GM08714 (cell line): ENCODE data around the gene SGPL1.

Experiments used
- H3K4me3 ChIP-seq: fragments of 200-500 bp; sonication (Bioruptor generic); 2 replicates; pipeline ENCODE4 v1.5.1; 2014; ENCODE audit warnings: mild to moderate bottlenecking, low read length, inconsistent platforms
- ZNF274 ChIP-seq: IDR thresholded peaks from 2 replicates; pipeline ENCODE4 v1.6.1; 2012; ENCODE audit warnings: mild to moderate bottlenecking, low read depth, low read length

Gene SGPL1

DNA sequence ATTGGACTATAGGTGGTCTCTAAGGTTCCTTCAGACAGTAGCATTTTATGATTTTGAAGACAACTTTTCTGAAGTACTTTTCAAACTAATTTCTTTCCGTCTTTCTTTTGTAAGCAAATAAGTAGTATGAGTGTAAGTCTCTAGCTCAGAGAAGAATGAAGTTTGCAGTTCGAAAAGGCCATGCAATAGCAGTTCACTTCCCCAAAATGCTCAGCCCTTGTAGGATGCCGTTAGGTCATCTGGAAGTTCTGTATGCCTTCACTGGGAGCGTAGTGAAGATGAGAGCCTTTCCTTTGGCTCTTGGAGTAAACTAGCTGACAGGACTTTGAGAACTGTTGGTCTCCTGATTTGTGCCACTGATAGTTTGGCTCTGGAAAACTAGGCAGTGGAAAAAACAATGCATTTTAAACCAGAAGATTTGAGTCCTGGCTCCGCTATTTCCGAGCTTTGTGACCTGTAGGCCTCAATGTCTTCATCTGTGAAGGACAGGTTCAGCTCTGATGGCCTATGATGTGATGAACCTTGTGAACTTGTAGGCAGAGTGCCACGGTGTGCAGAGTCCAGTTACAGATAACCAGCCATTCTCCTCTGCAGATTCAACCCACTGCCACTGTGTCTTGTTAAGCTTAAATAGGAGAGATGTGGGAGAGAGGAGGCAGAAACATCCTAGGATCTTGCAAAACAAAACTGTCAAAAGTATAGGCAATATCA, 18.8 kb downstream of the SGPL1 start:
- TF ChIP-seq ZNF274 = no peak
- no peak overlapping the region for H3K4me3 ChIP-seq

DNA sequence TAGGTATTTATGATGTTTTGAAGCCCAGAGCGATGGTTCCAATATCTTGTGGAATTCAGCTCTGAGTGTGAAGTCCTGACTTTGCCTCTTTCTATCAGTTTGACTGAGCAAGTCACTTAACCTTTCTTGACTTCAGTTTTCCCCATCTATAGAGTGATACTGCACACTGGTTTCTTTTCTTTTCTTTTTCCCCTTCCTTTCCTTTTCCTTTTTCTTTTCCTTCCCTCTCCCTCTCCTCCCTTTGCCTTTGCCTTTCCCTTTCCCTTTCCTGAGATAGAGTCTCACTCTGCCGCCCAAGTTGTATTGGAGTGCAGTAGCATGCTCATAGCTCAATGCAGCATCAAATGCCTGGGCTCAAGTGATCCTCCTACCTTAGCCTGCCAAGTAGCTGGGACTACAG, 20.6 kb downstream of the SGPL1 start:
- no peak overlapping the region for H3K4me3 ChIP-seq
- no peak for TF ChIP-seq ZNF274

- H3K4me3 ChIP-seq = no peak overlapping the region
- TF ChIP-seq ZNF274 = no peak
Observed at GRCh38 chr10:70837660-70838059, 21.9 kb downstream of the SGPL1 start.

GRCh38 chr10:70838270-70838805, 22.6 kb downstream of the SGPL1 start:
- no peak for TF ChIP-seq ZNF274
- H3K4me3 ChIP-seq = no peak overlapping the region

- H3K4me3 ChIP-seq = no peak overlapping the region
- TF ChIP-seq ZNF274 = no peak
Observed at GRCh38 chr10:70840836-70841235, 25.1 kb downstream of the SGPL1 start.

- no peak for TF ChIP-seq ZNF274
- H3K4me3 ChIP-seq = no peak overlapping the region
Observed at GRCh38 chr10:70843333-70843732, 27.6 kb downstream of the SGPL1 start.

DNA sequence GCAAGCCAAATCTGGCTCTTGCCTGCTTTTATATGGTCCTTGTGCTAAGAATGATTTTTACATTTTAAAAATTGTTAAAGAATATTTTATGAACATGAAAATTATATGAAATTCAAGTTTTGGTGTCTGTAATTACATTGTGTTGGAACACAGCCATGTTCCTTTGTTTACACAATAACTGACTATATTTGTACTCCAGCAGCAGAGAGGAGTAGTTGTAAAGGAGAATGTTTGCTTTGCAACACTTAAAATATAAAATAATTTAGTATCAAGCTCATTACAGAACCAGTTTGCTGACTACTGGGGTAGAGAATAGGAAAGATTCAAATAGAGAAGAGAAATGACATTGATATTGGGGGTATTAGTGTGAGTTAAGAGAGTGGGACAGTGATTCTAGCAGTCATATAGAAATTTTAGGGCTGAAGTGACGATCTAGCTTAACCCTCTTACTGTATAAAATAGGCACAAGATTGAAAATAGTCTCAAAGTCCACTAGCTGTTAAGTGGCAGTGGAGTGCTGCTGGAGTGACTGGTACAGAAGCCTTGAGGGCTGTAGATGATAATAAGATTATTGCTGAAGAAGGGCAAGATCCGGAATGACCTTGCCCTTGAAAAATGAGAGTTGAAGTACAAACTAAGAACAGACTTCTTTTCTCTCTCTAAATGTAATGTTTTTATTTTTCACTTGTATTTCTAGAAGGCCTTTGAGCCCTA, 28.2 kb downstream of the SGPL1 start:
- TF ChIP-seq ZNF274 = no peak
- H3K4me3 ChIP-seq = no peak overlapping the region

- no peak overlapping the region for H3K4me3 ChIP-seq
- TF ChIP-seq ZNF274 = no peak
Observed at GRCh38 chr10:70845256-70845655, 29.5 kb downstream of the SGPL1 start.

DNA sequence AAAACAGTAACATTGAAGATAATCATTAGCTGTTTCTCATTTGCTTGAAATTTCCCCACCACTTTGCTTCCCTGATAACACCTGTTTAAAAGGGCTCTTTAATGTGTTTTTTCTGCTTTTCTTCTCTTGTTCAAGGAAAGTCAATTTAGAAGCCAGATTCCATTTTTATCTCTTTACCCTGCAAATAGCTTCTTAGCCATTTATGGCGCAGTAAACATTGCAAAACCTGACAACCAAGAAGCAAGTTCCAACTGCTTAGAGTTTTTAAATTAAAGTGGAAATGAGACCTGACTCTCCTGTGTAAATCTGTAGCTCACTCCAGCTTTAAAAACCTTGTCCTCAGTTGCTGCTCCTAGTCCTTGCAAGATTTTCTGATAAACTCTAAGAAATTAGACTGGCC, 30.1 kb downstream of the SGPL1 start:
- TF ChIP-seq ZNF274 = no peak
- H3K4me3 ChIP-seq = no peak overlapping the region

DNA sequence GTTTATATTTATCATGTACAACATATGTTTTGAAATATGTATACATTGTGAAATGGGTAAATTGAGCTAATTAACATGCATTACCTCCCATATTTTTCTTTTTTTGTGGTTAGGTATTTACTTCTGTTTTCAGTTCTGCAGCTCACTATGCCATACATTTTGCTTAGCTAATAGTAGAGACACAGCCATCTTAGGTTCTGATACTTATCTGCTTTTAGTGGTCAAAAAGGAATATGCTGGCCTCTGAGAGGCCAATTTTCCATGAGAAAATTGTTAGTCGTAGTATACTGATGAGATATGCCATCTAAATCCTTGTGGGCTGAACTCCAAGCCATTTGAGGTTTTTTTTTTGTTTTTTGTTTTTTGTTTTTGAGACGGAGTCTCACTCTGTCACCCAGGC, 31.0 kb downstream of the SGPL1 start:
- TF ChIP-seq ZNF274 = no peak

DNA sequence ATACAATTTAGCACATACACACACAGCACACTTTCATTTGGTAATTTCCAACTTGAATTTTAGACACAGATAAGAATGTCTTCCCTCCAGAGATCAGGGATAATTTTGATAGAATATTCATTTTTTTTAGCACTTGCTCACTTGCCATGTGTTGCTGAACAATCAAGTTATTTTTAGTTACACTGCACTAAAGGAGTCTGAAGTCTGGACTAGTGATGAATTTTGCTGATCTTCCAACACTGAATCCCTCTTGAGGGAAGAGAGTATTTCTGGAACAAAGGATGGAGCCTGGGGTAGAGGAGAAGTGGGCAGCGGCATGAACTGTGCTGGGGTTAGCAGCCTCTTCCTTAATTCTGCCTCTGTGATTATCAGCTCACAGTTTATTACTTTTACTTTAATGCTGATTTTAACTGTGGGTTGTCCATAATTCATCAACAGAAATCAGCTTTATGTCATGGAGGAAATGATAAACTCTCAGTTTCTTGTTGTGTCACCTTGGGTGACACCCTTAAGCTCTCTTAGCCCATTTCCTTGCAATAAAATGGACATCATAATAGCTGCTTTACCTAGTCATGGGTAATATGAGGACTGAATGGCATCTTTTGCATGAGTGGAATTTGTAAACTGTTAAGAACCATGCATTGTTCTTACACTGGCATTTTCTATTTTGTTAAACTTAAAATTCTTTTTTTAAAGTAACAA, 32.1 kb downstream of the SGPL1 start:
- no peak for TF ChIP-seq ZNF274
- no peak overlapping the region for H3K4me3 ChIP-seq

More for the DNA sequence above, 31.0 kb downstream of the SGPL1 start:
- no peak overlapping the region for H3K4me3 ChIP-seq

DNA sequence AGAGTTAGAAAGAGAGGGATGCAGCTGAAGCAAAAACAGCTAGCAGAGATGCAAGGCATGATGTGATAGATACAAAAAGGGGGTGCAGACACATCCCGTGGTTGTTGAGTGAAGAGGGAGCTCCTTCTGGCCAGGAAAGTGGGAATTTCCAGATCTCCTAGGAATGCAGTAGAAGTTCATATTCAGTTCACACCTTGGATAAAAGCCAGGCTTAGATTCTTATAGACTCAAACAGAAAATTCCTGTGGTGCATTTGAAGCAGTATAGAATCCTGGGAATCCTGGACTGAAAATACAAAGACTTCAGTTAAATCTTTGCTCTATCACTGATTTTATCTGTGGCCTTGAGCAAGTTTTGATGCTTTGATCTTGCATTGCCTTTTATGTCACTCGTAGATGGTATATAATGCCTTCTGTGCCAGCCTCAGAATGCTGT, 33.9 kb downstream of the SGPL1 start:
- no peak for TF ChIP-seq ZNF274
- no peak overlapping the region for H3K4me3 ChIP-seq

DNA sequence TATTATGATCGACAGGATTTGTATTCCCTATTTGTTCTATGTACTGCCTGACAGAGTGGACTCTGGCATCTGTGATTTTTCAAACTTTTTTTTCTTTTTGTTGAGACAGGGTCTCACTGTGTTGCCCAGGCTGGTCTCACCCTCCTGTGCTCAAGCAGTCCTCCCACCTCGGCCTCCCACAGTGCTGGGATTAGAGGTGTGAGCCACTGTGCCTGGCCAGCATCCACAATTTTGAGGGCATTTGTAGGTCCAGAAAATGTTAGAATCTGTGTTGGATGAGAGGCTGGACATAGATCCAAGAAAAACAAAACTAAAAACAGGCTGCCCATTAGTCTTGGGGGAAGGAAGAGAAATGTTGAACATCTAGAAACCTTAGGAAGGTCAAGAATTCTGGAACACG, 34.3 kb downstream of the SGPL1 start:
- TF ChIP-seq ZNF274 = no peak
- H3K4me3 ChIP-seq = no peak overlapping the region

- TF ChIP-seq ZNF274 = no peak
- no peak overlapping the region for H3K4me3 ChIP-seq
Observed at GRCh38 chr10:70851597-70852475, 36.1 kb downstream of the SGPL1 start.
